ENCODE data around the gene EZR. TPM values are rescaled to one million over a fixed set of nuclear protein-coding genes. Genes with fewer than 3 reads are reported as not detected.

Gene EZR
- polyA plus RNA-seq, 1 donor (not counting 4 experiments of a cell fraction or from before 2014, with no cell fraction given), result 277 TPM

- Histone ChIP-seq H3K36me3 (ENCODE audit: control insufficient read depth in 2 of 2, extremely low read depth in 1 of 2, insufficient read depth in 2 of 2, low read length in 2 of 2) (no peaks in the 10 kb centered on the region), H3K9me1 (ENCODE audit: control insufficient read depth, extremely low read depth, insufficient read depth, low read length) (no peaks in the 10 kb centered on the region), H3K9me3 (ENCODE audit: control insufficient read depth, low read depth, low read length) (no peaks in the 10 kb centered on the region), H3K79me2 (ENCODE audit: control insufficient read depth, insufficient read depth, low read length) (no peaks in the 10 kb centered on the region), H3K4me3 (ENCODE audit: control insufficient read depth in 2 of 3, extremely low read depth in 1 of 3, insufficient read depth in 2 of 3, low read depth in 1 of 3, low read length in 3 of 3) (no peak overlapping the region), H3K27me3 (ENCODE audit: control insufficient read depth, extremely low read depth, insufficient read depth, low read length) (no peaks in the 10 kb centered on the region), H3K9ac (ENCODE audit: control insufficient read depth, extremely low read depth, insufficient read depth, low read length) (peak overlapping the region; percentile 8), H3K27ac (ENCODE audit: control insufficient read depth, insufficient read depth, low read length) (peak overlapping the region; percentile 100), H3K4me1 (ENCODE audit: control insufficient read depth, extremely low read depth, insufficient read depth, low read length) (peaks cover 51% of the 10 kb centered on the region), H2AFZ (ENCODE audit: control insufficient read depth, low read length) (no peak overlapping the region), H4K20me1 (ENCODE audit: control insufficient read depth, extremely low read depth, insufficient read depth, low read length) (no peaks in the 10 kb centered on the region), H3K4me2 (ENCODE audit: control insufficient read depth, extremely low read depth, insufficient read depth, low read depth, low read length) (no peak overlapping the region)
- dilution Hi-C loops (cut with MboI; ENCODE audit: extremely low pct_ligation_motif_present, low sequenced_read_pairs), result no loop called here
- FAIRE-seq (no peak), DNase-seq (ENCODE audit: low read depth, low spot score) (no peak)
- TF ChIP-seq EZH2 (IDR thresholded peaks at IDR 0.05; ENCODE audit: low read length) (no peak), CTCF (optimal IDR thresholded peaks at IDR 0.05 in 1 of 3, IDR thresholded peaks at IDR 0.05 in 1 of 3, conservative IDR thresholded peaks at IDR 0.05 in 1 of 3; ENCODE audit: extremely low read depth in 1 of 3, insufficient read depth in 2 of 3, low read length in 3 of 3) (no peak)
Measured at GRCh38 chr6:158848490-158848895, 29.3 kb upstream of the EZR start.

- Histone ChIP-seq H3K9ac (ENCODE audit: control insufficient read depth, extremely low read depth, insufficient read depth, low read length) (no peak overlapping the region), H3K27ac (ENCODE audit: control insufficient read depth, insufficient read depth, low read length) (peak overlapping the region; percentile 100), H3K4me2 (ENCODE audit: control insufficient read depth, extremely low read depth, insufficient read depth, low read depth, low read length) (peak overlapping the region; percentile 35), H3K4me3 (ENCODE audit: control insufficient read depth in 2 of 3, extremely low read depth in 1 of 3, insufficient read depth in 2 of 3, low read depth in 1 of 3, low read length in 3 of 3) (no peak overlapping the region), H2AFZ (ENCODE audit: control insufficient read depth, low read length) (peak overlapping the region; percentile 11), H3K9me3 (ENCODE audit: control insufficient read depth, low read depth, low read length) (no peaks in the 10 kb centered on the region), H3K79me2 (ENCODE audit: control insufficient read depth, insufficient read depth, low read length) (no peaks in the 10 kb centered on the region), H3K9me1 (ENCODE audit: control insufficient read depth, extremely low read depth, insufficient read depth, low read length) (no peaks in the 10 kb centered on the region), H3K4me1 (ENCODE audit: control insufficient read depth, extremely low read depth, insufficient read depth, low read length) (peaks cover 46% of the 10 kb centered on the region), H4K20me1 (ENCODE audit: control insufficient read depth, extremely low read depth, insufficient read depth, low read length) (no peaks in the 10 kb centered on the region), H3K36me3 (ENCODE audit: control insufficient read depth in 2 of 2, extremely low read depth in 1 of 2, insufficient read depth in 2 of 2, low read length in 2 of 2) (no peaks in the 10 kb centered on the region), H3K27me3 (ENCODE audit: control insufficient read depth, extremely low read depth, insufficient read depth, low read length) (no peaks in the 10 kb centered on the region)
- no peak for TF ChIP-seq EZH2 (IDR thresholded peaks at IDR 0.05; ENCODE audit: low read length)
- TF ChIP-seq CTCF (optimal IDR thresholded peaks at IDR 0.05 in 1 of 3, IDR thresholded peaks at IDR 0.05 in 1 of 3, conservative IDR thresholded peaks at IDR 0.05 in 1 of 3; ENCODE audit: extremely low read depth in 1 of 3, insufficient read depth in 2 of 3, low read length in 3 of 3), result no peak
- FAIRE-seq (peak; percentile 63), DNase-seq (ENCODE audit: low read depth, low spot score) (no peak)
- dilution Hi-C loops (cut with MboI; ENCODE audit: extremely low pct_ligation_motif_present, low sequenced_read_pairs), result no loop called here
Measured at GRCh38 chr6:158847786-158848185, 28.6 kb upstream of the EZR start.
